Measurements from ENCODE around the gene KCNJ14.

KCNJ14 gene

DNA sequence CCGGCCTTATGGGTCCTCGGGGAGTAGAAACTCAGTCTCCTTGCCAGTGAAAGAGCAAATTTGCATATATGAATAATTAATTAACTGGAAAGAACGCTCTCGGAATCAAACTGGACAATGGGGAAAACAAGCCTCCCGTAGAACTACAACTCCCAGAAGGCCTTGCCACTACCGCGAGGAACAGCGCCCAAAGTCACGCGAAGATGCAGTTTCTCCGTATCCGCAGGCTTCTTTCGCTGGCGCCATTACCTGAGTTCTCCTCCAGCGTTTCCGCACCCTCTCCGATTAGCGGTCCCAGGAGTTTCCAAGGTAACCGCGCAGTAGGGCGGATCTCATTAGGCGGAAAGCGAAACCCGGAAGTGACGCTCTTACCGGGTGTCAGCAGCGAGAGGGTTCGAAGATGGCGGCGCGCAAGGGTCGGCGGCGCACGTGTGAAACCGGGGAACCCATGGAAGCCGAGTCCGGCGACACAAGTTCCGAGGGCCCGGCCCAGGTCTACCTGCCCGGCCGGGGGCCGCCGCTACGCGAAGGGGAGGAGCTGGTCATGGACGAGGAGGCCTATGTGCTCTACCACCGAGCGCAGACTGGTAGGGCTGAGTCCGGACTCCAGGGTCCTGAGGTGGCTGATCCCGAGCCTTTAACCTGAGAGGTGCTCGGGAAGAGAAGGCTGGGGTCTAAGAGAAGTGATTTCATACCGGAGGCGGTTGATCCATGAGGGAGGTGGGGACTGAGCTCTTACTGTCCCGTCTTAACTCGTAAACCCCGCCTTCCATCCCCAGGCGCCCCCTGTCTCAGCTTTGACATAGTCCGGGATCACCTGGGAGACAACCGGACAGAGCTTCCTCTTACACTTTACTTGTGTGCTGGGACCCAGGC lies 9.5 kb upstream of the KCNJ14 start, which contains the start of gene GRWD1:
TSS of gene GRWD1 (plus strand) at position 378 of the 876 bp plus-strand sequence. CDS start at position 401, 23 bp downstream.
- peak; percentile 96 to 99 (median 97) for DNase-seq

DNA sequence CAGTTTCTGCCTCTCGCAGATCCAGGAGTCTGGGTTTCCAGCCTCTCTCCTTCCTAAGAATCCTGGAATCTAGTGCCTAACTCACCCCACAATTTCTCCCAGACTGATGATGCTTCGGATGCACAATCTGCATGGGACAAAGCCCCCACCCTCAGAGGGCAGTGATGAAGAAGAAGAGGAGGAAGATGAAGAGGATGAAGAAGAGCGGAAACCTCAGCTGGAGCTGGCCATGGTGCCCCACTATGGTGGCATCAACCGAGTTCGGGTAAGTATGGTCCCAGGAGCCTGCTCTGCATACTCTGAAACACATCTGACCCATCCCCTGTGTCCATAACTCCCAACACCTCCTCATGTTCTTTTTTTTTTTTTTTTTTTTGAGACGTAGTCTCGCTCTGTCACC lies 8.8 kb upstream of the KCNJ14 start:
- DNase-seq = no peak

DNA sequence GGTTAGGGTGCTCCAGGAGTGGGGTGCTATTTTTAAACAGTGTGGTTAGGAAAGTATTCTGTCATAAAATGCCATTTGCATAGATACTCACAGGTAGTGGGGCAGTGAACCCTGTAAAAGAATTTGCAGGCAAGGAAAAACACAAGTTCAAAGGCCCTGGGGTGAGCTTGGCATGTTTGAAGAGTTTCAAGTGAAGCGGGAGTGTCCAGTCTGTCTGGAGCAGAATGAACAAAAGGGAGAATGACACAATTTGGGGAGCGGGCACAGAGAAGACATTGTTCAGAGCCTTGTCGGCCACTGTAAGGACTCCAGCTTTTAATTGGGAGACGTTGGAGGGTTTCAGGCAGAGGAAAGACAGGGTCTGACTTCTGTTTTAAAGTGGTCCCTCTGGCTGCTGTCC lies 6.8 kb upstream of the KCNJ14 start:
- no peak for DNase-seq

DNA sequence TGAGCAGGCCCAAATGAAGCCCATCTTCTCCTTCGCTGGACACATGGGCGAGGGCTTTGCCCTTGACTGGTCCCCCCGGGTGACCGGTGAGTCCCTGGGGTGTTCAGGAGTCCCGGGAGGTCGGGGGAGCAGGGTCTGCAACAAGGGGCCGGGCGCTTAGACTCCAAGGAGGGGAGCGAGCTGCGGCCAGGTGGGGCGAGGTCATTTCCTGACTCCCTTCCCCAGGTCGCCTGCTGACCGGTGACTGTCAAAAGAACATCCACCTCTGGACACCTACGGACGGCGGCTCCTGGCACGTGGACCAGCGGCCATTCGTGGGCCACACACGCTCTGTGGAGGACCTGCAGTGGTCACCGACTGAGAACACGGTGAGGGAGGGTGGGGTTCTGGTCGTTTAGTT lies 4.9 kb upstream of the KCNJ14 start:
- no peak for DNase-seq

DNA sequence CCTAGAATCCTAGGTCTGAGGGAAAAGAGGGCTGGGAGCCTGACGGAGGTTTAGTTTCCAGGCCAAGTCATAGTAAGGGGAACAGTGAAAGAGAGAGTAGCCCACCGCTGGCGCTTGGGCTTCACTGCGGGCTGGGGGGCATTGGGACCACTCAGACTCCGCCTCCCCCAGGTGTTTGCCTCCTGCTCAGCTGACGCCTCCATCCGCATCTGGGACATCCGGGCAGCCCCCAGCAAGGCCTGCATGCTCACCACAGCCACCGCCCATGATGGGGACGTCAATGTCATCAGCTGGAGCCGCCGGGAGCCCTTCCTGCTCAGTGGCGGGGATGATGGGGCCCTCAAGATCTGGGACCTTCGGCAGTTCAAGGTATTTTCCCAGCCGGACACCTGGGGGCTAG lies 4.5 kb upstream of the KCNJ14 start:
- no peak for DNase-seq

DNA sequence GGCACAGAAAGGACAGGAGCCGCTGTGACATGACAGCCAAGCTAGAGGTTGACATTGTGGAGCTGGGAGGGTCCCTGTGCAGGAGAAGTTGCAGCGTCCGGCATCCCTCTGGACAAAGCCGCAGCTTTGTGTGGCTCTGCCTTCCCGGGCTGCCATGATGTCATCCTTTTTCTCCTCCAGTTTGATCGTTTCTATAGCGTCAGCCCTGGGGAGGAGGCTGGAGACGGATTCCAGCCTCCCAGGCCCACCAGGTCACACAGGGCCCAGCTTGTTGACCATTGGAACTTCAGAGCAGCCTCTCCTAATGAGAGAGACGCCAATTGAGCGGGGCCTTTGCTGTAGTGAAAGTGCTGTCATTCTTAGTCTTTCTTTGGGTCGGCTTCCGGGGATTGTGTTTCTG lies 3.8 kb upstream of the KCNJ14 start:
- no peak for DNase-seq

DNA sequence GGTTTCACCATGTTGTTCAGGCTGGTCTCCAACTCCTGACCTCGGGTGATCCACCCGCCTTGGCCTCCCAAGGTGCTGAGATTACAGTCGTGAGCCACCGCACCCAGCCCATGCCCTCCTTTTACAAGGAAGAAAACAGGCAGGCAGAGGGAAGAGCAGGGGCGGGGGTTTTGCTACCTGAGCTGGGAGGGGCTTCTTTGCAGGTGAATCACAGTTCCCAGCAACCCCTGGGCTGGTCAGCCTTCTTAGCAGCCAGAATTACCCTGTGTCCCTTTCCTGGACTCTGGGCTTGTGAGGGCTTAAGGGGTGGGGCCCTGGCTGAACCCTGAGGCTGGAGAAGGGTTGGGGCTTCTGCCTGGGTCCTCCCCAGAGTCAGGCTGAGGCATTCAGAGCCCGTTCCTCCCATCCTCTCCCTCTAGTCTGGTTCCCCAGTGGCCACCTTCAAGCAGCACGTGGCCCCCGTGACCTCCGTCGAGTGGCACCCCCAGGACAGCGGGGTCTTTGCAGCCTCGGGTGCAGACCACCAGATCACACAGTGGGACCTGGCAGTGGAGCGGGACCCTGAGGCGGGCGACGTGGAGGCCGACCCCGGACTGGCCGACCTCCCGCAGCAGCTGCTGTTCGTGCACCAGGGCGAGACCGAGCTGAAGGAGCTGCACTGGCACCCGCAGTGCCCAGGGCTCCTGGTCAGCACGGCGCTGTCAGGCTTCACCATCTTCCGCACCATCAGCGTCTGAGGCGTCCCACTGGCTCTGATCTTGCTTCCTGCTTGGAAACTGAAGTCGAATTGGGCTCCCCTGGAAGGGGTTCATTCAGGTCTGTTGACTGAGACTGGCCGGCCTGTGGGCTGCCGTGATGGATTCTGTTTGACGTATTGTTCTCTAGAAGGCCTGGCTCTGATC lies 2.8 kb upstream of the KCNJ14 start:
- DNase-seq = no peak

DNA sequence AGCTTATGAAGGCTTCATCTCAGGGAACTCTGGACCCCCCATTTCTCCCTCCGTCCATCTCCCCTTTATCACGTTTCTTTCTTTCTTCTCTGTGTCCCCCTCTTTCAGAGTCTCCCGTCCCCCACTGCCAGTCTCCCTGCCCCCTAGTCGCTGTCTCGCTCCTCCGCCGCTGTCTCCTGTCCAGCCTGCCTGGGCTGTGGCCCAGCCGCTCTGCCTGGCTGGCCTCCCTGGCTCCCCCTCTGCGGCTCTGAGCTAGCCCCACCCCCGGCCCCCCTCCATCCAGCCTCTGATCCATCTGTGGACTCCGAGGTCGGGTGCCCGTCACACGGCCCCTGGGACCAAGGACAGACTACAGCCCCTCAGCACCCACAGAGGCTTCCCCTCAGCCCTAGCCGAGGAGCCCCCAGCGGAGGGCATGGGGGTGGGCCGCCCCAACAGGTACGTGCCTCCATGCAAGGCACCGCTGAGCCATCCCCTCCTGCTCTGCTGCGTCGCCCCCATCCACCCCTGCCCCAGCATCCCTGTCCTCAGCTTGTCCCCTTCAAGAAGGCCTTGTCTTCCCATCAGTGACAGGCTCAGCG lies 1.1 kb upstream of the KCNJ14 start:
- DNase-seq = no peak

DNA sequence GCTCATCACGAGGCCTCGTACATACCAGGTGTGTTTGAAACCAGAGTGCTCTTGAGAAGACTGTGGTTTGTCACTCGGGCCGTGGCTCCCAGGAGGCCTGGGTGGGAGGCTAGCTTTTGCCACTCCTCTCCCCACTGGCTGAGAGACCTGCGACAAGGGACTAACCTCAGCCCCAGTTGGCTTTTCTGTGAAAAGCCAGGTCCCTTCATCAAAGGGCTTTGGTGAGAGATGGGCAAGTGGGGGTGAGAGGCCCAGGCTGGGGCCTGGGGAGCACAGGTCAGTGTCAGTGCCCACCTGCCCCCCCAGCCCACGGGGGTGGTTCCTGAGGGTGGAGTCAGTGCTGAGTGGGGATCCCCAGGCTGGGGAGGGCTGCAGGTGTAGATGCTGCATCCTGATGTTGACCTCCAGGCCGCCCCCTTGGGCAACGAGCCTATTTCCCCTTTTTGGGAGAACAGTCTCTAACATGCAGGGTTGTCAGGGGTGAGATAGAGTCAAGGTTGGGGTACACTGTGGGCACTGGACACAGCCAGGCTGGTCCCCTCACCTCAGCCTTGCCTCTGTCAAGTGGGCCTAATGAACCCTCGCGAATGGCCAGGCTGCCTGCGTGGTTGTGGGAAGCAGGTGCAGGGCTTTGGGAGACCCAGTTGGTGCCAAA lies 661 bp downstream of the KCNJ14 start:
- DNase-seq = no peak

DNA sequence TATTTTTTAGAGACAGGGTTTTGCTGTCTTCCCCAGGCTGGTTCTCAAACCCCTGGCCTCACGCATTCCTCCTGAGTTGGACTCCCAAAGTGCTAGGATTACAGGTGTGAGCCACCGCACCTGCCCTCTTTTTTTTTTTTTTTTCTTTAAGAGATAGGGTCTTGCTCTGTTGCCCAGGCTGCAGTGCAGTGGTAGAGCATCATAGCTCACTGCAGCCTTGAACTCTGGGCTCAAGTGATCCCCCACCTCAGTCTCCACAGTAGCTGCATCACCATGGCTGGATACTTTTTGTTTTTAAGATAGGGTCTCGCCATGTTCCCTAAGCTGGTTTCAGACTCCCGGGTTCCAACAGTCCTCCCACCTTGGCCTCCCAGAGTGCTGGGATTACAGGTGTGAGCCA lies 1.5 kb downstream of the KCNJ14 start:
- no peak for DNase-seq

DNA sequence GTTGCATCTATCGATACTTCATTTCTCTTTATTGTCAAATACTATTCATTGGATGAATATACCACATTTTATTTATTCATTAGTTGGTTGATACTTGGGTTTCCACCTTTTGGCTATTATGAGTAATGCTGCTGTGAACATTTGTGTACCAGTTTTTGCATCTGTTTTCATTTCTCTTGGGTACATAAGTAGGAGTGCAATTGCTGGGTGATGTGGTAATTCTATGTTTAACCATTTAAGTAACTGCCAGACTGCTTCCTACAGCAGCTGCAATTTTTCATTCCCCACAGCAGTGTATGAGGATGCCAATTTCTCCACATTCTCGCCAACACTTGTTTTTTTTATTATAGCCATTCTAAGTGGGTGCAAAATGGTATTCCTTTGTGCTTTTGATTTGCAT lies 2.6 kb downstream of the KCNJ14 start:
- DNase-seq = no peak

DNA sequence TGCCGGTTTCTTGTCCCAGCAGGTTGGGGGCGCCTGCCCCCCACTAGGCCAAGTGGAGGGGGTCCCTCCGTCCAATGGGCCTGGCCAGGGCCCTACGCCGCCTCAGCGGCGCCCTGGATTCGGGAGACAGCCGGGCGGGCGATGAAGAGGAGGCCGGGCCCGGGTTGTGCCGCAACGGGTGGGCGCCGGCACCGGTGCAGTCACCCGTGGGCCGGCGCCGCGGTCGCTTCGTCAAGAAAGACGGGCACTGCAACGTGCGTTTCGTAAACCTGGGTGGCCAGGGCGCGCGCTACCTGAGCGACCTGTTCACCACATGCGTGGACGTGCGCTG lies 6.2 kb downstream of the KCNJ14 start:
- DNase-seq = no peak

DNA sequence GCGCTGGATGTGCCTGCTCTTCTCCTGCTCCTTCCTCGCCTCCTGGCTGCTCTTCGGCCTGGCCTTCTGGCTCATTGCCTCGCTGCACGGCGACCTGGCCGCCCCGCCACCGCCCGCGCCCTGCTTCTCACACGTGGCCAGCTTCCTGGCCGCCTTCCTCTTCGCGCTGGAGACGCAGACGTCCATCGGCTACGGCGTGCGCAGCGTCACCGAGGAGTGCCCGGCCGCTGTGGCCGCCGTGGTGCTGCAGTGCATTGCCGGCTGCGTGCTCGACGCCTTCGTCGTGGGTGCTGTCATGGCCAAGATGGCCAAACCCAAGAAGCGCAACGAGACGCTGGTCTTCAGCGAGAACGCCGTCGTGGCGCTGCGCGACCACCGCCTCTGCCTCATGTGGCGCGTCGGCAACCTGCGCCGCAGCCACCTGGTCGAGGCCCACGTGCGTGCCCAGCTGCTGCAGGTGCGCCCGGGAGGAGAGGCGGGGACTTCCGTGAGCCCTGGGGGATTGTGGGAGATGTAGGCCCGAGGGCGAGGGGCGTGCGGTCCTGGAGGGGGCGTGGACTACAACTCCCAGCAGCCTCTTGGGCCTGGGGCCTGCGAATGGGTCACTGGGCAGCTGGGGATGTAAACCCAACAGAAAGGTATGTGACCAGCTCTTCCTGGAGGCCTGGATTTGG lies 6.7 kb downstream of the KCNJ14 start:
- peak in 1 of 3 experiments; percentile 4 for DNase-seq

DNA sequence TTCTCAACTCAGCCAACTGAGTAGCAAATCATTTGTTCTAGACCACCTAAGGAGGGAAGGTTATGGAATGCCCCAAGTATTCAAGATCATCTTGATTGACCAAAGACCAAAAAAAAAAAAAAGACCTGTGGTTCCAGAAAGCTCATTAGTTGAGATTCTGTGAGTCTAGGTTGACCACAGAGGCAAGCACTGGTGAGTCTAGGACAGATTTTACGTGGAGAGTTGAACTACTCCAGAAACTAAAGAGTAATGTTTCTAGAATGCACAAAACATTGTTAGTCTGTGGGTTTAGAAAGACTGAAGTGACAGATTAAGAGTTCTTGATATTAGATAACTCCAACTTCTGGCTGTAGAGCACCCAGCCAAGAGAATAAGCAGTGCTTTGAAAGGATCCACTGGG lies 9.8 kb downstream of the KCNJ14 start:
- no peak for DNase-seq

DNA sequence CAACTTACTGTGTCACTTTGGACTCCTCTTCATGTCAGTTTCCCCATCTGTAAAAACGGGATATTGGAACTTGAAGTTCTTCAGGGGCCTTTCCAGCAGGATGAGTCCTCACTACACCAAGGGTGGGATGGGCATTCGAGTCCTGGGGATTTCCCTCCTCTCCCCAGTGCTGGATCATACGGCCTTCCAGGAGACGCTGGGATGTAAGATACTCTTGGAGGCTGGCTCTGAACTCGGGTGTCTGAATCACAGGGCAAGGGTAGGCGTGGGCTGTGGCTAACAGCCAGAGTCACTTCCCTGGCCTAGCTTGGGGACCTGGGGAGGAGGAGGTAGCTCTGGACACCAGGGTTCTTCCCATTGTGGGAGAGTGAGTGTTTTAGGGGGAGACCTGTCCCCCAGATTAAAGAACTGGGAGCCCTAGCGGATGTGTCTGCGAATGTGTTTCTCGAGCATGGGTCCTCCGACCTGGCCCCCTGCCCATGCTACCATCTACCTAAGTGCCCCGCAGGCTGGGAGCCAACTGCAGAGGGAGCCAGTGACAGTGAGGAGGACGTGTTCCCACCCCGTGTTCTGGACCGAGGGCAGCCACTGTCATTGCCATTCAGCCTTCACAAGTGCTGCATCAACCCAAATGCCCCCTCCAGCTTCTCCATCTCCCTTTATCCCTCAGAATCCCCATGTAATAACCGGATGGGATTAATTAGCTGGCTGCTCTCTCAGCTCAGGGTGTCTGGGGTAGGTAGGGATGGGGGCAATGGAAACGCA lies 11.4 kb downstream of the KCNJ14 start:
- no peak for DNase-seq

DNA sequence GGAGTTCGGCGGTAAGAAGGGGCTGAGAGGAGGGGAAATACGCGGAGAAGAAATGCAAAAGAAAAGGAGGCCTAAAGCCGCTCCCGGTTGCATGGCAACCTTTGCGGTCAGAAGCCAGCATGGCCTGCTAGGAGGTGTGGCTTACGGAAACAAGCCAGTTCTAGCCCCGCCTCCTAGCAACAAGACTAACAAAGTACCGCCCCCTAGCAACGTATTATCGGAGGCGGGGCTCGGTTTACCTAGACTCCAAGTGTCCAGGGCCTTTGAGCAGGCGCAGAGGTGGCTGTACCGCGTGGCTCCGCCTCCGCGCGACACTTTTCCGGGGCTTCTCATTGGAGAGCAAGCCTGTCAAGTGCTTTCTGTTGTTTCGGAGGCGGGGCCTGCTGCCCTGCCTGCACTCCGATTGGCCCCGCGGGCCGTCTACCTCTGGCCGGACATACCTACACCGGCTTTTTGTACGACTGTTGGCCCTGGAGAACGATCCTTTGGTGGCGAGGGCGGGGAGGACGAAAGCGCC lies 13.5 kb downstream of the KCNJ14 start:
- peak; percentile 100 for DNase-seq

DNA sequence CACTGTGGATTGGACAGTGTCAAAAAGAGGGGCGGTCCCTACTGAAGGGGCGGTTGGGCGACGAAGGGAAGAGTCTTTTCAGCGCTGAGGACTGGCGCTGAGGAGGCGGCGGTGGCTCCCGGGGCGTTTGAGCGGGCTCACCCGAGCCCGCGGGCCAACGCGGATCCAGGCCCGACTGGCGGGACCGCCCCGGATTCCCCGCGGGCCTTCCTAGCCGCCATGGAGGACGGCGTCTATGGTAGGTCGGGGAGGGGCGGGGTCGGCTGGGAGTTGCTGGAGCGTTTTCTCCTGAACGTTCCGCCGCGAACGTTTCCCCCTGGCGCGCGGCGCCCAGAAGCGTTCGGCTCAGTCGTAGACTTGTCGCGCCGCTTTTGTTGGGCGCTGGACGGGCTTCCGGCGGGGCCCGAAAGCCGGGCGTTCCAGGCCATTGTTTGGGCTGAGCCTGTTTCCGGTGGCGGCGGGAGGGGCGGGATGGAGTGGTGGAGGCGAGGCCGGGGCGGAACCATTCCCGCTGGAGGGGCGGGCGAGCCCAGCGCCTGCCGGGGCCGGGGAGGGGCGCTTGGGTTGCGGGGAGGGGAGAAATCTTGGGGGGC lies 14.0 kb downstream of the KCNJ14 start, which contains the start of gene CYTH2:
TSS of gene CYTH2 (plus strand) at position 81 of the 593 bp plus-strand sequence. CDS start at position 220, 139 bp downstream.
- DNase-seq = peak; percentile 73 to 83 (median 81)

DNA sequence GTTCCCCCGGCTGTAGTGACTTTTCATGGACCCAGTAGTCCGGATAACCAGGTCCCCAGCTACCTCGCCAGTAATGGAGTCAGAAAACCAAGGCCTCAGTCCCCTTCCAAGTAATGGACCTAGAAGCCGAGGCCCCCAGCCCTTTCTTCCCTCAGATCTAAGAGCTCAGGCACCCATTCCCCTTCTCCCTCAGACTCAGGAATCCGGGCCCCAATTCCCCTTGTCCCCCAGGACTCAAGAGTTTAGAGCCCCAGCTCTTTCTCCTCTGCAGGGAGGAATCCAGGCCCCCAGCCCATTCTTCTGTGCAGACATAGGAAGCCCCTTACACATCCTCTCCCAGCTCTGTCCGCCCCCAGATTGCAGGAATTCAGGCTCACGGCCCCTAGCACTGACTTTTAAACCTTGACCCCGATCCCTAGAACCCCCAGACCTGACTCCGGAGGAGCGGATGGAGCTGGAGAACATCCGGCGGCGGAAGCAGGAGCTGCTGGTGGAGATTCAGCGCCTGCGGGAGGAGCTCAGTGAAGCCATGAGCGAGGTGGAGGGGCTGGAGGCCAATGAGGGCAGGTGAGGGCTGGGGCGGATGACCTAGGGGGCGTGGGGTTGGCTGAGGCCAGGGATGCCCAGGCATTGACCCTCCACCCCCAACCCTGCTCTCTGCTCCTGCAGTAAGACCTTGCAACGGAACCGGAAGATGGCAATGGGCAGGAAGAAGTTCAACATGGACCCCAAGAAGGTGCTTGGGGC lies 14.7 kb downstream of the KCNJ14 start:
- DNase-seq = no peak

DNA sequence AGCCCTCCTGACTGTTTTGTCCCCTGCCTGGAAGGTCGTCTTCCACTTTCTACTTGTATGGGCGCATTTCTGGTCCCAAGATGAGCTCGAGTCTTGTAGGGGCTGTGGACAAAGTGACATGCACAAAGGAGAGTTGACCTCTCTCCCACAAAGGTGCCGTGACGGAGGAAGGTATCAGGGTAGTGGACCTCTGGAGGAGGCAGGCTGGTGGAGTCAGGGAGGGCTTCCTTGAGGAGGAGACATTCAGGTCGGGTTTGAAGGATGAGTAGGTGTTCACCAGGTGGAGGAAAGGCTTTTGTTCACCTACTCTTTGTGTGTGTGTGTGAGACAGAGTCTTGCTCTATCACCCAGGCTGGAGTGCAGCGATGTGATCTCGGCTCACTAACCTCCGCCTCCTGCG lies 15.5 kb downstream of the KCNJ14 start:
- DNase-seq = no peak

DNA sequence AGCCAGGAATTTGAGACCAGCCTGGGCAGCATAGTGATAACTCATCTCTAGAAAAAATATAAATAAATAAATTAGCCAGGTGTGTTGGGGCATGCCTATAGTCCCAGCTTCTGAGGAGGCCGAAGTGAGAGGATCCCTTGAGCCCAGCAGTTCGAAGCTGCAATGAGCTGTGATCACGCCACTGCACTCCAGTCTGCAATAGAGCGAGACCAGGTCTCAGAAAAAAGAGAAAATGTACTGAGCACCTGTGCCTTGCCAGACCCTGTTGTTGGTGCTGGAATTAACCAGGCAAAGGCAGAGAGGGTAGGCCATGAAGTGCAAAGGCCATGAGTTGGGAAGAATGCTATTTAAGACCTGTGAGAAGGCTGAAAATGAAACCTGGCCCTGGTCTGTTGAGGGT lies 16.5 kb downstream of the KCNJ14 start:
- peak in 1 of 3 experiments; percentile 72 for DNase-seq

All from NCI-H1417 (cell line).